ENCODE measurements around the gene FILIP1. TPM values are rescaled to one million over a fixed set of nuclear protein-coding genes. Genes with fewer than 3 reads are reported as not detected.

FILIP1 gene, protein sequence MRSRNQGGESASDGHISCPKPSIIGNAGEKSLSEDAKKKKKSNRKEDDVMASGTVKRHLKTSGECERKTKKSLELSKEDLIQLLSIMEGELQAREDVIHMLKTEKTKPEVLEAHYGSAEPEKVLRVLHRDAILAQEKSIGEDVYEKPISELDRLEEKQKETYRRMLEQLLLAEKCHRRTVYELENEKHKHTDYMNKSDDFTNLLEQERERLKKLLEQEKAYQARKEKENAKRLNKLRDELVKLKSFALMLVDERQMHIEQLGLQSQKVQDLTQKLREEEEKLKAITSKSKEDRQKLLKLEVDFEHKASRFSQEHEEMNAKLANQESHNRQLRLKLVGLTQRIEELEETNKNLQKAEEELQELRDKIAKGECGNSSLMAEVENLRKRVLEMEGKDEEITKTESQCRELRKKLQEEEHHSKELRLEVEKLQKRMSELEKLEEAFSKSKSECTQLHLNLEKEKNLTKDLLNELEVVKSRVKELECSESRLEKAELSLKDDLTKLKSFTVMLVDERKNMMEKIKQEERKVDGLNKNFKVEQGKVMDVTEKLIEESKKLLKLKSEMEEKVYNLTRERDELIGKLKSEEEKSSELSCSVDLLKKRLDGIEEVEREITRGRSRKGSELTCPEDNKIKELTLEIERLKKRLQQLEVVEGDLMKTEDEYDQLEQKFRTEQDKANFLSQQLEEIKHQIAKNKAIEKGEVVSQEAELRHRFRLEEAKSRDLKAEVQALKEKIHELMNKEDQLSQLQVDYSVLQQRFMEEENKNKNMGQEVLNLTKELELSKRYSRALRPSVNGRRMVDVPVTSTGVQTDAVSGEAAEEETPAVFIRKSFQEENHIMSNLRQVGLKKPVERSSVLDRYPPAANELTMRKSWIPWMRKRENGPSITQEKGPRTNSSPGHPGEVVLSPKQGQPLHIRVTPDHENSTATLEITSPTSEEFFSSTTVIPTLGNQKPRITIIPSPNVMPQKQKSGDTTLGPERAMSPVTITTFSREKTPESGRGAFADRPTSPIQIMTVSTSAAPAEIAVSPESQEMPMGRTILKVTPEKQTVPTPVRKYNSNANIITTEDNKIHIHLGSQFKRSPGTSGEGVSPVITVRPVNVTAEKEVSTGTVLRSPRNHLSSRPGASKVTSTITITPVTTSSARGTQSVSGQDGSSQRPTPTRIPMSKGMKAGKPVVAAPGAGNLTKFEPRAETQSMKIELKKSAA (N-terminal part only)
- total RNA-seq (10 to 100 TPM in 3 of 5 donors, 1 to 10 TPM in 2; 2.6 to 29.8 (median 21.9) TPM), polyA plus RNA-seq (1 to 10 TPM in 1 of 3 donors, under 1 TPM in 2; 0.31 to 1.8 (median 0.37) TPM)
- long read RNA-seq, donor 1, partial matches to known transcripts: 37 of 37 reads
- long read RNA-seq, donor 1, other reads (novel, unspliced or antisense): 0 of 37 reads
- long read RNA-seq, donor 2: 0 reads
- long read RNA-seq, donor 3: 0 reads
- long read RNA-seq, donor 4: 0 reads
- long read RNA-seq, donor 5: 0 reads
- long read RNA-seq, donor 6, full-length matches to known transcripts: 1 of 147 reads
- long read RNA-seq, donor 6, partial matches to known transcripts: 146 of 147 reads
- long read RNA-seq, donor 6, other reads (novel, unspliced or antisense): 0 of 147 reads
- long read RNA-seq, donor 7, partial matches to known transcripts: 14 of 14 reads
- long read RNA-seq, donor 7, other reads (novel, unspliced or antisense): 0 of 14 reads
- long read RNA-seq, donor 8, partial matches to known transcripts: 30 of 30 reads
- long read RNA-seq, donor 8, other reads (novel, unspliced or antisense): 0 of 30 reads
- long read RNA-seq, donor 9: 0 reads
- long read RNA-seq, donor 10: 0 reads

DNA sequence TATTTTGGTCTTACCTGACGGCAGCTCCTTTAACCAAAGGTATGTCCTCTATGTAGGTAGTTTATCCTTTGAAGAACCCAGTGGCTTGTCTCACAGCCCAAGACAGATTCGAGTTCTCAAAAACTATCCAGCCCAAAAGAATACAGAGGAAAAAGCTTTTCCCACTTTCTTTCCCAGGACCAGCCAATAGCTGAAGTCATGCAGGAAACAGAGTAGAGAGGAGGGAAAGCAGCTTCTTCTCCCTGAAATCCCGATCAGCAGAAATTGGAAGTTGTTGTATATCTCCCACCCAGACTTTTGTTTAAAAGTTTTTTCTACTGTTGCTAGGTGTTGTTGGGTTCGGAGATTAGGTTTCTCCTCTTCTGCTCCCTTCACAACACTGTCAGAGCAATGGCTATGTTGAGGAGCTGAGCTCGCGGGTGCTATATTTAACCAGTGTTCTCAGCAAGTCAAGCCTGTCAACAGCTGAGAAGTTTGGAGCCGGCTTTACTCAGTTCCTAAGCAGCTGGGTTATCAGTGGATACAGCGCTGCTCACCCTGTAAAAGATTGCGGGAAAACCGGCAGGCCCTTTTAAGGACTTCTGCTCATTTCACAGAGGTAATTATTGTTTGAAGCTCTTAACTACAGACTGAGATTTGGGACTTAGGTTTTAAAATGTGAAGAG lies at the start of gene FILIP1:
FILIP1 (minus strand) TSS at position 401 of the 665 bp plus-strand sequence. CDS start 78,828 bp downstream, outside the sequence.
- H3K4me3 ChIP-seq: peak within 1 kb of the TSS; percentile 26 to 40 (median 39)
- no peaks in the 10 kb centered on the region for H3K27me3 ChIP-seq
- H3K36me3 ChIP-seq: no peaks in the 10 kb centered on the region
- DNase-seq: peak in 1 of 2 donors; percentile 90
- peaks cover 0 to 35% (median 8%) of the 10 kb centered on the region in 4 donors for H3K4me1 ChIP-seq
- H3K27ac ChIP-seq: peak within 1 kb of the TSS in 4 of 5 donors; percentile 54 to 85 (median 68)
- TF ChIP-seq POLR2A (IDR thresholded peaks at IDR 0.05) (no peak), POLR2AphosphoS5 (IDR thresholded peaks at IDR 0.05) (peak; percentile 28 to 84 (median 42)), EP300 (IDR thresholded peaks at IDR 0.05) (no peak)
- TF ChIP-seq, protein P1, sequence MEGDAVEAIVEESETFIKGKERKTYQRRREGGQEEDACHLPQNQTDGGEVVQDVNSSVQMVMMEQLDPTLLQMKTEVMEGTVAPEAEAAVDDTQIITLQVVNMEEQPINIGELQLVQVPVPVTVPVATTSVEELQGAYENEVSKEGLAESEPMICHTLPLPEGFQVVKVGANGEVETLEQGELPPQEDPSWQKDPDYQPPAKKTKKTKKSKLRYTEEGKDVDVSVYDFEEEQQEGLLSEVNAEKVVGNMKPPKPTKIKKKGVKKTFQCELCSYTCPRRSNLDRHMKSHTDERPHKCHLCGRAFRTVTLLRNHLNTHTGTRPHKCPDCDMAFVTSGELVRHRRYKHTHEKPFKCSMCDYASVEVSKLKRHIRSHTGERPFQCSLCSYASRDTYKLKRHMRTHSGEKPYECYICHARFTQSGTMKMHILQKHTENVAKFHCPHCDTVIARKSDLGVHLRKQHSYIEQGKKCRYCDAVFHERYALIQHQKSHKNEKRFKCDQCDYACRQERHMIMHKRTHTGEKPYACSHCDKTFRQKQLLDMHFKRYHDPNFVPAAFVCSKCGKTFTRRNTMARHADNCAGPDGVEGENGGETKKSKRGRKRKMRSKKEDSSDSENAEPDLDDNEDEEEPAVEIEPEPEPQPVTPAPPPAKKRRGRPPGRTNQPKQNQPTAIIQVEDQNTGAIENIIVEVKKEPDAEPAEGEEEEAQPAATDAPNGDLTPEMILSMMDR (IDR thresholded peaks at IDR 0.05): no peak
- intact Hi-C loops (cut with DNase I; ENCODE audit: low total_unique reads): no loop called here
- 10 to 25% (median 18%) methylated on average over 10 of the region's 10 CpGs for WGBS, 5 donors
- H3K9me3 ChIP-seq: no peaks in the 10 kb centered on the region

DNA sequence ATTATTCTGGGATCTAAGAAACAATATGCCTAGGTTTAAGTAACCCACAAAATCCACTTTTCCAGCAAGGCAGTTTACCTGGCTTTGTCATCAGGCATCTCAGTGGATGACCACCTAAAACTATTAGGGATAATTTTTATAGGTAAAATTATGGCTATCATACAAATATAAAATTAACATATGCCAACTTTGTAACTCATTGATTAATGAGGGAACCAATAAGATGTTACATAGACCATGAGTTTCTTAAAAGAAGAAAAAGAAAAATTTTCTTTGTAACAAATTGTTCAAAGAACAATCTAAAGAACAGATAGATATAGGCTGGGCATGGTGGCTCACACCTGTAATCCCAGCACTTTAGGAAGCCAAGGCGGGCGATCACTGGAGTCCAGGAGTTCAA lies 49.7 kb upstream of the FILIP1 start:
- TF ChIP-seq POLR2A (IDR thresholded peaks at IDR 0.05) (no peak), POLR2AphosphoS5 (IDR thresholded peaks at IDR 0.05) (no peak), EP300 (IDR thresholded peaks at IDR 0.05) (no peak)
- TF ChIP-seq, protein P1 (IDR thresholded peaks at IDR 0.05): no peak
- H3K4me3 ChIP-seq: no peak overlapping the region
- no peaks in the 10 kb centered on the region for H3K27me3 ChIP-seq
- H3K4me1 ChIP-seq: no peaks in the 10 kb centered on the region
- WGBS, 5 donors: 48 to 91% (median 81%) methylated on average over 2 of the region's 2 CpGs
- no peak for DNase-seq
- intact Hi-C loops (cut with DNase I; ENCODE audit: low total_unique reads): no loop called here
- no peaks in the 10 kb centered on the region for H3K36me3 ChIP-seq
- H3K27ac ChIP-seq: no peak overlapping the region
- peaks cover 0 to 7% (median 0%) of the 10 kb centered on the region in 4 donors for H3K9me3 ChIP-seq

DNA sequence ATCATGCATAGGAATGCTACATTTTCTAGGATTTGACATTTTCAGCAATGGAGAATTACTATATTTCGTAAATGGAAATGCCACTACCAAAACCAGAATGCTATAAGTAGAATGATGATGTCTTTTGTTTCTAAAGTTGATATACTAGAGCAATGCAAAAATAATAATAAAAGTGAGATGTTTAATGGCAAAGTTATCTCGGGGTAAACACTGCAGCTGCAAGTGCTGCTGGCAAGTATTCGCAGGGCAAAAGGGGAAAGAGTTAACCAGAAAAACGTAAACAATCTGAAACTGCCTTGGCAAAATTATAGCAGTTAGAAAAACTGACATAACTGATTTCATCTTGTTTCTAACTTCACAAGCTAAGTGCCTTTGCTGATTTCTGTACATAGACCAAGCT lies 45.5 kb upstream of the FILIP1 start:
- no peaks in the 10 kb centered on the region for H3K36me3 ChIP-seq
- WGBS, 5 donors: 35 to 54% (median 35%) methylated on average over 4 of the region's 4 CpGs
- intact Hi-C loops (cut with DNase I; ENCODE audit: low total_unique reads): no loop called here

More for the DNA sequence above, 45.5 kb upstream of the FILIP1 start:
- no peak overlapping the region for H3K27ac ChIP-seq
- DNase-seq: no peak
- no peak overlapping the region for H3K4me3 ChIP-seq
- H3K27me3 ChIP-seq: no peaks in the 10 kb centered on the region
- no peak for TF ChIP-seq POLR2A (IDR thresholded peaks at IDR 0.05)
- TF ChIP-seq EP300 (IDR thresholded peaks at IDR 0.05): no peak
- TF ChIP-seq POLR2AphosphoS5 (IDR thresholded peaks at IDR 0.05): no peak
- TF ChIP-seq, protein P1 (IDR thresholded peaks at IDR 0.05): no peak
- peaks cover 0 to 7% (median 0%) of the 10 kb centered on the region in 4 donors for H3K9me3 ChIP-seq
- H3K4me1 ChIP-seq: no peaks in the 10 kb centered on the region

Measured in stomach (tissue), 19 donors.